Tibial nerve (tissue), 4 donors: ENCODE data around the gene IL1RL2.

Experiments
- CTCF ChIP-seq, 5 experiments: fragments of 200-600 bp in 3 of 5; fragments of 450-650 bp in 2 of 5; sonication (generic) in 3 of 5; IDR thresholded peaks; one replicate each; pipeline ENCODE4 v1.5.1; 2016 to 2019; ENCODE audit warnings: antibody characterized with exemption in 5 of 5, mild to moderate bottlenecking in 3 of 5, moderate library complexity in 2 of 5
- EP300 ChIP-seq, 2 donors: sonication (generic); formaldehyde crosslinking; IDR thresholded peaks; one replicate each; pipeline ENCODE4 v1.6.1; 2017; ENCODE audit warnings: antibody characterized with exemption in 2 of 2, mild to moderate bottlenecking in 1 of 2
- POLR2A ChIP-seq, 2 donors: fragments of 450-650 bp; IDR thresholded peaks; one replicate each; pipeline ENCODE4 v1.6.1; 2017; ENCODE audit warnings: antibody characterized with exemption in 2 of 2, mild to moderate bottlenecking in 2 of 2, moderate library complexity in 2 of 2

GRCh38 chr2:102269200-102269524 lies 82.3 kb downstream of the IL1RL2 start:
- TF ChIP-seq EP300 (IDR thresholded peaks at IDR 0.05) = no peak
- no peak for TF ChIP-seq CTCF (IDR thresholded peaks at IDR 0.05)
- TF ChIP-seq POLR2A (IDR thresholded peaks at IDR 0.05) = no peak
